TTC549 (cell line): ENCODE data around the gene FOS.

ENCODE experiments used
- FAIRE-seq: peaks from 2 replicates; lab custom pipeline; 2012; peaks lifted over from hg19 to GRCh38; lab: Jason Lieb, UNC

The FOS gene

DNA sequence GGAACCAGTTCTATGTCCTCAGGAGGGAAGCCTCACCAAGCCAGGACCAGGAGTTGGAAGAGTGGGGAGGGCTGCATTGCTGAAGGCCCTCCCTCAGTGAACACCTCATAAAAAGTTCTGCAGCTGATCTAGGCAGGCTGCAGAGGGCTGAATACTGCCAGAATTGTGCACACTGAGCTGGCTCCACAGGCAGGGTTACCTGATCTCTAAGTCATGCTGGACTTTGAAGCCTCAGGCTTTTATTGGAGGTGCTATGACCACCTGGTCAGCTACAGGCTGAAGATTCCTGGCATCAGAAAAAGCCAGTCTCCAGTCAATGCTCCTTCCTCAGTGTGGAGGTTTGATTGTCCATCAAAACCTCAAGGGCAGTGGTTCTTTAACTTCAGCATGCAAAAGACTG, 39.7 kb downstream of the FOS start:
- no peak for FAIRE-seq

DNA sequence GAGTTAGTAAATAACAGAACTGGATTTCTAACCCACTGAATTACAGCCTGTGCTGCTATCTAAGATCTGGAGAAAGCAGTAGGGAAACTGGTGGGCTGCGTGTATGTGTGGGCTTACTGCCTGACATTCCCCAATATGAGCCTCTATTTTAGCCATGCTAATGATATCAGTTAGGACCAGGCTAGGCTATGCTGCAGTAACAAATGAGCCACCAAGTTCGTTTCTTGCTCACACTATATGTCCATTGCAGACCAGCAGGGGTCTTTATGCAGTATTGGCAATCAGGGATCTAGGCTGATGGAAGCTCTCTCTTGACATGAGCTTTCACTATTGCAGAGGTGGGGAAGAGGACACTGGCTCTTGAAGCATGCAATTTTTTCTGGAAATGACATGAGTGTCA, 40.4 kb downstream of the FOS start:
- FAIRE-seq: no peak

DNA sequence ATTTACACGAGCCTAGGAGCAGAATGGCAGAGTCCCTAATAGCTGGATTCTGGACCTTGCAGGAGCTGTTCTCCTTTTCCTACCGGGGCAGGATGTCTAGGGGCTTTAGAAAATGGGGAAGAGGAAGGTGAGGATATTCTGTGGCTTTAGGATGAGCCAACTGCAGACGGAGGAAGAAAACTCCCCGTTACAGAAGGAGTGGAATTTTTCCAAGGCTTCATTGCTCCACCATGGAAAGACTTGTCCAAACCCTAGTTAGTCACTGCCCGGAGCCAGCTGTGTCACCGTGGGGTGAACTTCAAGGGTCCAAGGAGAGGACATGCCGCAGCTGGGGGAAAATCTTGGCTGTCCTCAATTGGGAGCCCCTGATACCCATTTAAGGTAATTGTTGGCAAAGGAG, 41.6 kb downstream of the FOS start:
- no peak for FAIRE-seq

DNA sequence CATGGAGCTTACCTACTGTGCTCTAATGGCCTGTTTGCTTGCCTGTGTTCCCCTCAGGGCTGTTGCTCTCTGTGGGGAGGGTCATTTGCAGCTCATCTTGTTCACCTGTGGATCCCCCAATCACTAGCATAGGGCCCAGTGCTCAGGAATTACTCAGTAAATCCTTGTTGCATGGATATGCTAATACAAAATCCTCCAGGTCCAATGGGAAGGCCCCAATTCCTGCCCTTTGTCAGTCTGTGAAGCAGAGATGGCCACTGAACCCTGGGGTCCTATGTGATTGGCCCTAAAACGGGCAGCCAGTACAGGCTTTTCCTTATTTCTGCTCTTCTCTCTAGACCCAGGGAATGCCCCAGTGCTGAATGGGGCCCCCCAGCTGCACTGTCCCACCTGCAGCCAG, 44.1 kb downstream of the FOS start:
- FAIRE-seq: no peak

DNA sequence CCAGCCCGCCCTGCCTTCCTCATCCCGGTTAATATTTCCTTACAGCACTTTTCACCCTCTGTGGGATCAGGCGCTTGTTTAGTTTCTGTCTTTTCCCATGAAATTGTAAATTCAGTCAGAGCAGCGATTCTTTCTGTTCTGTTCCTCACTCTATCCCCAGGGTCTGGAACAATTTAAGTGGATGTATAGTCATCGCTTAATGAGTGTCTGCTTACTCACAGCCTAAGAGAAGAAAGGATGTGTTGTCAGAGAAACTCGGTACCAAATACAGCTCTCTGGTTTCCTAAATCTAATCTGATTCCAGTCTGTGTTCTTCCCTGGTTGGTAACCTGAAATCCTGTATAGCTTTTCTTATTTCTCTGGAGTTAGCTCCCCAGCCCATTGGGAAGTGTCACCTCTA, 44.9 kb downstream of the FOS start:
- FAIRE-seq: no peak

DNA sequence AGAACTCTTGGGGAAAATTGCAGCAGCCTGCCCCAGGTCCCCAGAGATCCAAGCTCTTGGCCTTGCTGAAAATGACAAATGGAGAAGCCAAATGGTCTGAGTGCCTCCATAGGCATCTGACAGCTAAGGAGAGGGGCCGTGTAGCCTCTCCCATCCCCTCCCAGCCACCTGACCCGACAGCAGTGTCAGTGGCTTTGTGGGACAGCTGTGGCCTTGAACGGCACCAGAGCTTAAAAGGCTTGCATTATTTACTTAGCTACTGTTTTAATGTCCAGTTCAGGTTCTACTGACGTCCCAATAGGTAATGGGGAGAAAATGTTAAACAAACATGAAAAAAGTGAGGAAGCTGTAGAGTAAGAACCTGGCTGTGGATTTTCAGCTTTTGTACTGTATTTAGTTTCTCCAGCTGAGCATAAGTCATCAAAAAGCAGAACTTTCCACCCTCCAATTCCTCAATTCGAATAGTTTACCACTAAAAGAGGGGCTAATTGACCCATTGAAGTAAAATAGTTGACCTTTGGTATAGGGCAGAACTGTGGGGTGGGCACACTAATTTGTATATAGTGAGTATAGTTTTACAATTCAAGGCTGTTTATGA, 50.0 kb downstream of the FOS start:
- FAIRE-seq: no peak

DNA sequence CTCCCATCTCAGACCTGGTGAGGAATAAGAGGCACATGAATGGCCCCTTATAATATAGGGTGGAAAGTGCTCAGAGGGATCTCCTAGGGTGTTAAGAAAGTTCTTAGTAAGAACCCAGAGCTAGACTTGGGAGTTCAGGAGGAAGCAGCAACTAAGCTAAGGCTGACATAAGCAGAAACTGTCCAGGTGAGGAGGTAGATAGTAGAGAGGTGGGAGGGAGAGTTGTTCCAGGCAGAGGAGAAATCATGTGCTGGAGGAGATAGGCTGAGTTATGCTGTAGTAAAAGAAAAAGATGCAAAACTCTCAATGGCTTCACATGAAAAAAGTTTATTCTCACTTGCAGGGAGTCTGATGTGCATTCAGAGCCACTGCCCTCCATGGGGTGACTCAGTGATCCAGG, 50.7 kb downstream of the FOS start:
- no peak for FAIRE-seq

DNA sequence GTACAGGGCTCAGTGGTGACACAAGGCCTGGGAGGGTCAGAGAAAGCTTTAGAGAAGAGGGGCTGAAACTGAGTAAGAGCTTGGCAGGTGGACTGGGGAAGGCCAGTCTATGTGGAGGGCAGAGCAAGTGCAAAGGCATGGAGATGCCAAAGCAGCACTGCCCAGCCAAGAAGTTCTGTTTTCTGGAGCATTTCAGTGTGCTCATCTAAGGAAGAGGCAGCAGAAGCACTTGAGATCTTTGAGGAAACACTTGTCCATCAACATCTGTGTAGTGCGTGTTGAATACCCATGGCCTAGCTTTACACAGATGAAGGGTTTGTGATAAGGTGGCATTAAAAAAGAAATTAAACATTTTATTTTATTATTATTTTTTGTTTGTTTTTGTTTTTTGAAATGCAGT, 52.8 kb downstream of the FOS start:
- FAIRE-seq: no peak
